Endothelial cell of umbilical vein (primary cell): ENCODE measurements around the gene TBL2. TPM values are rescaled to one million over a fixed set of nuclear protein-coding genes. Genes with fewer than 3 reads are reported as not detected.

Source experiments
- BruUV-seq: library from RNA; stranded (reverse); fragments of 400-500 nt; replicated peaks from 2 replicates; lab custom pipeline; 2021; lab: Mats Ljungman, UMichigan
- CTCF ChIA-PET: fragments of 300-600, 350-600 bp; sonication (Branson Sonifier 250); formaldehyde crosslinking; loops from one replicate; lab custom pipeline; 2021; ENCODE audit warnings: antibody characterized with exemption, inconsistent platforms; lab: Charles Lee
- POLR2A ChIA-PET: fragments of 300-600, 350-600 bp; sonication (Branson Sonifier 250); formaldehyde crosslinking; loops from one replicate; lab custom pipeline; 2021; ENCODE audit warnings: antibody characterized with exemption, inconsistent platforms; lab: Charles Lee
- DNase-seq: peaks from one replicate; pipeline ENCODE4 v3.0.0-alpha.2; 2011; ENCODE audit warnings: low read depth, low spot score
- FAIRE-seq: peaks from 2 replicates; lab custom pipeline; 2011; peaks lifted over from hg19 to GRCh38; lab: Jason Lieb, UNC
- H2AFZ ChIP-seq: 2 replicates; pipeline ENCODE4 v1.6.0; 2012; ENCODE audit warnings: low read depth, low read length, control low read depth, inconsistent platforms
- H3K27ac ChIP-seq: 2 replicates; pipeline ENCODE4 v1.5.1; 2011; ENCODE audit warnings: low read depth, mild to moderate bottlenecking, control low read depth, low read length, moderate library complexity; ENCODE audit not compliant: insufficient read depth
- H3K27me3 ChIP-seq, 2 experiments: 2 replicates each; pipeline versions ENCODE4 v1.6.0 to v1.6.1; 2011; ENCODE audit warnings: low read length in 2 of 2, mixed read lengths in 1 of 2; ENCODE audit not compliant: control insufficient read depth in 2 of 2, insufficient read depth in 2 of 2
- H3K36me3 ChIP-seq, 2 experiments: 2 replicates in 1 of 2; 3 replicates in 1 of 2; pipeline ENCODE4 v1.5.1; 2011; ENCODE audit warnings: low read length in 2 of 2, mild to moderate bottlenecking in 1 of 2, moderate library complexity in 1 of 2; ENCODE audit not compliant: control insufficient read depth in 2 of 2, insufficient read depth in 2 of 2; ENCODE audit errors: extremely low read depth in 1 of 2
- H3K4me1 ChIP-seq: 3 replicates; pipeline ENCODE4 v1.5.1; 2011; ENCODE audit warnings: mild to moderate bottlenecking, low read length; ENCODE audit not compliant: control insufficient read depth, insufficient read depth; ENCODE audit errors: extremely low read depth
- H3K4me2 ChIP-seq: 2 replicates; pipeline ENCODE4 v1.6.1; 2011; ENCODE audit warnings: low read length, control low read depth, mixed read lengths; ENCODE audit not compliant: insufficient read depth
- H3K4me3 ChIP-seq, 3 experiments: fragments of 200-600 bp in 1 of 3; sonication (generic), shearing (Covaris generic) in 1 of 3; replicated peaks in 1 of 3; 2 replicates each; pipeline ENCODE4 v1.5.1; 2011 to 2016; ENCODE audit warnings: control low read depth in 3 of 3, low read length in 3 of 3, mild to moderate bottlenecking in 2 of 3, inconsistent platforms in 1 of 3, low read depth in 1 of 3, moderate library complexity in 1 of 3; ENCODE audit not compliant: insufficient read depth in 1 of 3
- H3K79me2 ChIP-seq: 2 replicates; pipeline ENCODE4 v1.6.0; 2012; ENCODE audit warnings: low read length, inconsistent platforms; ENCODE audit not compliant: control insufficient read depth, insufficient read depth
- H3K9ac ChIP-seq: replicated peaks from 2 replicates; pipeline ENCODE3; 2011; ENCODE audit warnings: low read length, control low read depth; ENCODE audit not compliant: insufficient read depth; ENCODE audit errors: extremely low read depth
- H3K9me1 ChIP-seq: replicated peaks from 3 replicates; pipeline ENCODE4 v1.6.0; 2011; ENCODE audit warnings: mild to moderate bottlenecking, low read length; ENCODE audit not compliant: control insufficient read depth, insufficient read depth; ENCODE audit errors: extremely low read depth
- H3K9me3 ChIP-seq: replicated peaks from 2 replicates; pipeline ENCODE4 v1.5.1; 2012; ENCODE audit warnings: low read length, inconsistent platforms; ENCODE audit not compliant: control insufficient read depth, insufficient read depth
- H4K20me1 ChIP-seq: replicated peaks from 2 replicates; pipeline ENCODE3; 2011; ENCODE audit warnings: mild to moderate bottlenecking, low read length; ENCODE audit not compliant: control insufficient read depth, insufficient read depth; ENCODE audit errors: extremely low read depth
- CTCF ChIP-seq, 2 donors: IDR thresholded peaks; 1 replicate in 1 of 2; 2 replicates in 1 of 2; pipeline ENCODE4 v1.5.1; 2011; ENCODE audit warnings: low read length in 2 of 2, mild to moderate bottlenecking in 2 of 2, moderate library complexity in 2 of 2, control low read depth in 1 of 2, inconsistent platforms in 1 of 2, low read depth in 1 of 2; ENCODE audit not compliant: insufficient read depth in 1 of 2; ENCODE audit errors: extremely low read depth in 1 of 2
- EZH2 ChIP-seq: IDR thresholded peaks from 2 replicates; pipeline ENCODE4 v1.6.1; 2012; ENCODE audit warnings: borderline replicate concordance, low read depth, mild to moderate bottlenecking, moderate library complexity, low read length, inconsistent platforms; ENCODE audit not compliant: severe bottlenecking
- FOS ChIP-seq: IDR thresholded peaks from 2 replicates; pipeline ENCODE4 v1.6.1; 2011; ENCODE audit warnings: mild to moderate bottlenecking, low read length, moderate library complexity, borderline replicate concordance; ENCODE audit not compliant: insufficient read depth
- GATA2 ChIP-seq: IDR thresholded peaks from 2 replicates; pipeline ENCODE4 v1.7.0; 2011; ENCODE audit warnings: low read depth, mild to moderate bottlenecking, moderate library complexity, mixed read lengths, low read length; ENCODE audit not compliant: insufficient read length, insufficient read depth
- JUN ChIP-seq: IDR thresholded peaks from 2 replicates; pipeline ENCODE4 v1.6.1; 2011; ENCODE audit warnings: borderline replicate concordance, low read depth; ENCODE audit not compliant: insufficient read length, insufficient read depth
- MYC ChIP-seq: IDR thresholded peaks from one replicate; pipeline ENCODE4 v1.6.1; 2011; ENCODE audit warnings: mild to moderate bottlenecking, low read depth, low read length
- POLR2A ChIP-seq: IDR thresholded peaks from 2 replicates; pipeline ENCODE4 v1.6.1; 2012; ENCODE audit warnings: low read depth, mild to moderate bottlenecking, control low read depth, low read length
- POLR2AphosphoS5 ChIP-seq: IDR thresholded peaks from 2 replicates; pipeline ENCODE4 v1.6.1; 2012; ENCODE audit warnings: low read depth, mild to moderate bottlenecking, control low read depth, low read length, moderate library complexity; ENCODE audit not compliant: insufficient read depth
- dilution Hi-C: fragments of 300-500 bp; cut with MboI; formaldehyde crosslinking; loops from one replicate; pipeline ENCODE4 v1.15.0; 2019; ENCODE audit warnings: low sequenced_read_pairs; ENCODE audit not compliant: extremely low pct_ligation_motif_present
- intact Hi-C: fragments of 100-400 bp; cut with micrococcal nuclease; formaldehyde crosslinking; loops from one replicate; pipeline ENCODE4 v1.10.0; 2022
- polyA plus RNA-seq, 4 experiments: library from polyadenylated mRNA; depleted of rRNA in 3 of 4; stranded (reverse) in 3 of 4; unstranded in 1 of 4; fragments of >200 nt; gene quantifications; 2 replicates each; pipeline versions ENCODE4 v1.2.1 to v1.2.3, GENCODE V29; 2011 to 2012; ENCODE audit warnings: missing spikeins in 1 of 4
- total RNA-seq: library from RNA; stranded (reverse); gene quantifications from 2 replicates; pipeline ENCODE4 v1.2.3, GENCODE V29; 2021
- TF ChIP-seq, protein P1 (sequence below): IDR thresholded peaks from 2 replicates; pipeline ENCODE4 v1.6.1; 2011; ENCODE audit not compliant: insufficient read depth, insufficient read length

The TBL2 gene
- total and polyA plus RNA-seq, 2 donors (not counting 3 experiments of a cell fraction or from before 2014, with no cell fraction given): 38.6 to 48.4 TPM

DNA sequence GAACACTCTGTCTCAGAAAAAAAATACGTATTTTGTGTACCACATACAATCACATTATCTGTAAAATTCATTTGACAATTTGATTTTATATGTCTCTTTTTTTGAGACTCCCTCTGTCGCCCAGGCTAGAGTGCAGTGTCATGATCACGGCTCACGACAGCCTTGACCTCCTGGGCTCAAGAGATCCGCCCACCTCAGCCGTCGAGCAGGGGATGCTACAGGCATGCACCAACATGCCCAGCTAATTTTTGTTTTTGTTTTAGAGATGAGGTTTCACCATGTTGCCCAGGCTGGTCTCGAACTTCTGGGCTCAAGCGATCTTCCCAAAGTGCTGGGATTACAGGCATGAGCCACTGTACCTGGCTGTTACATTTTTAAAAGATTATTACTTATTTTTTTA lies 44.6 kb downstream of the TBL2 start:
- H3K4me2 ChIP-seq: no peak overlapping the region
- BruUV-seq: no TSS peak
- ChIA-PET POLR2A (no interaction called here), CTCF (no interaction called here)
- DNase-seq (no peak), FAIRE-seq (peak; percentile 94)
- no peak overlapping the region for H3K4me3 ChIP-seq
- dilution Hi-C loops: no loop called here
- TF ChIP-seq GATA2 (no peak), POLR2A (no peak), JUN (no peak), MYC (no peak), CTCF (IDR thresholded peaks at IDR 0.05; ENCODE audit: extremely low read depth in 1 of 2, insufficient read depth in 1 of 2, low read depth in 1 of 2, low read length in 2 of 2) (no peak), POLR2AphosphoS5 (no peak), EZH2 (no peak), FOS (no peak)
- TF ChIP-seq, protein P1, sequence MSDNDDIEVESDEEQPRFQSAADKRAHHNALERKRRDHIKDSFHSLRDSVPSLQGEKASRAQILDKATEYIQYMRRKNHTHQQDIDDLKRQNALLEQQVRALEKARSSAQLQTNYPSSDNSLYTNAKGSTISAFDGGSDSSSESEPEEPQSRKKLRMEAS: no peak
- no peaks in the 10 kb centered on the region for H3K27me3 ChIP-seq
- H3K27ac ChIP-seq: no peak overlapping the region
- intact Hi-C loops: no loop called here
- no peak overlapping the region for H3K9ac ChIP-seq
- H3K79me2 ChIP-seq: no peaks in the 10 kb centered on the region
- H3K9me3 ChIP-seq: no peaks in the 10 kb centered on the region
- H4K20me1 ChIP-seq: no peaks in the 10 kb centered on the region
- no peak overlapping the region for H2AFZ ChIP-seq
- H3K9me1 ChIP-seq: no peaks in the 10 kb centered on the region
- no peaks in the 10 kb centered on the region for H3K4me1 ChIP-seq
- peaks cover 12 to 18% of the 10 kb centered on the region in 2 experiments for H3K36me3 ChIP-seq
